HG03095 (cell line): Measurements from ENCODE around the gene TRIM47.

Experiments
- ATAC-seq: cut with Tn5 transposase; IDR thresholded peaks from one replicate; pipeline ENCODE4 v1.9.1; 2021; ENCODE audit warnings: moderate library complexity; ENCODE audit not compliant: unreplicated experiment

TRIM47 gene

DNA sequence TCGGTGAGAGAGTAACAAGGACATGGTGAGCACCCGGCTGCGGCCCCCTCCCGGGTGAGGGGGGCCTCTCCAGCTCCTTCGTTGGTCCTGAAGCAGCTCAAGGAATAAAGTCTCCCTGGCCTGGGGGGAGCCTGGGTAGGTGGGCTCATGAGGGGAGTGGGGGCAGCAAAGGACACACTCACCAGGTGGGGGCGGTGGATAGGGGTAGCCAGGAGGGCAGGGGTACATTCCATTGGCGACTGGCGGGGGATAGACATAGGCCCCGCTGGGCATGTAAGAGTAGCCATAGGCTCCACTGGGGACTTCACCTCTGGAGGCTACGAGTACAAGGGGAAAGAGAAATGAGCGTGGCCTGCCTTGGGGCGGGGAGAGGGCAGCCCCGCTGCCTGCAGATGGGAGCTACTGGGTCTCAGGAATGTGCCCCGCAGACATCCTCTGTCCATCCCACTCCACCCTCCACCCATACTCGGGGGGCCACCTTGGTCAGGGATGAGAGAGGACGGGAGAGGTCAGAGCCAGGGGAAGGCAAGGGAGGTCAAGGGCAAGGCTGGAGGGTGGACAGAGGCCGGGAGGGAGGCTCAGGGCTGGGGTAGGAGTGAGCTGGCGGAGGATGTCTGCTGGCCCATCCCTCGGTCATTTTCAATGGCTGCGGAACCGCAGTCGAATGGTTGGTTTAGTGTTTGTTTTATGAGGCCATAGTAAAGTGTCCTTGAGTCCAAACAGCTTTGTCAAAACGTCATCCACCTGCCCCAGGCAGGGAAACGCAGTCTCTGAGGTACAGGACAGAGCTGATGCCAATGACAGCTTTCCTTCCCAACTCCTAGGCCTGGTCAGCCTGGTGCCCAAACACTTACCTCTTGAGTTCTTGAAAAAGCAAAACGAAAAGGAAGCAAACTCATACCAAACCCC, 30.5 kb downstream of the TRIM47 start:
- no peak for ATAC-seq

DNA sequence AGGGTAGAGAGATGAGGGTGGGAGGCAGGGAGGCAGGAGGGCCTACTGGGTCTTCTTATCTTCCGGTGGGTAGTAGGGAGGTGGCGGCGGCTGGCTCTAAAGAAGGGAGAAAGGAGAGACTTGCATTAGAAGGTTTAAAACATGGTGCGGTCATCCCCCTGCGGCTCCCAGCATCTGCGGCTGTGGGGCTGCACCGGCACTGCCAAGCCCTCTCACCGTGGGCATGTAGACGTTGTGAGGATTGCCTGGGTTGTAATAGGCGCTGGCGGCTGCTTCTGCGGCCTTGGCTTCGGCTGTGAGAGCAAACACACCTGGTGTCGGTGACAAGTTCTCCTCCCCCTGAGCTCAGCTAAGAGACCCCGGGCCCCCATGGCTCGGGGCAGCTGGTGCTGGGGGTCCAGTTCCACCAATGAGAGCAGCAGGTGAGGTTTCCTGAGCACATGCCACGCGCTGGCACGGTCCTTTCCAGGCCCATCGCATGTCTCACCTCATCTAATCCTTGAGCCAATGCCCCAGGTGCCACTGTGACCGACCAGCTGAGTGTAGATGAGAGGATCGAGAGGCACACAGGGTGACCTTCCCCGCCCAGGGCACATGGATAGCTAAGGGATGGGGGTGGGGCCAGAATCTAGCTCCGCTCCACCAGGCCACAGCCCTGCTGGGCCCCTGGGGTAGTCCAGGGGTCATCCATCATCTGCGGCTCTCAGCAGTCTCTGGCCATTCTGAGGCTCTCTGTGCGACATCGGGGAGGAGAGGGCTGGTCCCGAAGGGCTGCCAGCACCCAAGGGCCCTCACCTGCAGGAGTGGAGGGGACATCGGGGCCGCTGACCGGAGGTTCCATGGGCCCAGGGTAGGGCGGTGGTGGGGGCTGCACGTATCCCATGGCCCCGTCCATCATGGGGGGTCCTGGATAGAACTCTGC, 31.4 kb downstream of the TRIM47 start:
- no peak for ATAC-seq

DNA sequence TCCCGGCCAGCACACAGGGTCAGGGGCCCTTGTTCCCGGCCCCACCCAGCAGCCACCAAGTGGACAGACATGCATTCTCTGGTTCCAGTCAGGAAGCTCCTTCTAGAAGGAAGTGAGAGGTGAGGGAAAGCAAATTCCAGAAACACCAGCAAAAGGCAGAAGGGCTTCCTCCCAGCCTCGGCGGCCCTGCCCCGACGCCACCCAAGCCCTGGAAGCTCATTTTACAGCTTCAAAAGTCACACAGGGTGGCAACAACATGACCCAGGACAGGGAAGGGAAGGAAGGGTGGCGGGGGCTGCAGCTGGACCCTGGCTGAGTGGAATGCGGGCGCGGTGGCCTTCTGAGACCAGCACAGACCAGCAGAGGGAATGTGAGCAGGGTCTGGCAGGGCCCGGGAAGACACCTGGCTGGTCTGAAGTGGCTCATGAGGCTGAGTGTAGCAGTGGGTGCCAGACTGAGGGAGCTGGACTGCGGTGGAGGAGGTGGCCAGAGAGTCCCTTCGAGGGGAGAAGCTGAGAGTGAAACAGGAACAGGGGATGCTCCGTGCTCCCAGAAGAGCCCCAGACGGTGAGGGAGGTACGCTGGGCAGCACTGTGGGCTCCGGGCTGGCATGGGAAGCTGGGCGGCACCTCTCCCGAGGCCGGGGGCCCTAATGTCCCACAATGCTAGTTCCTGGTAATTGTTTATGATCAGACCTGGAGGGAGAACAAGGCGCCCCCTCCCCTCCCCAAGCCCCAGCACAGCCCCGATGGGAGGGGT, 32.3 kb downstream of the TRIM47 start:
- no peak for ATAC-seq

DNA sequence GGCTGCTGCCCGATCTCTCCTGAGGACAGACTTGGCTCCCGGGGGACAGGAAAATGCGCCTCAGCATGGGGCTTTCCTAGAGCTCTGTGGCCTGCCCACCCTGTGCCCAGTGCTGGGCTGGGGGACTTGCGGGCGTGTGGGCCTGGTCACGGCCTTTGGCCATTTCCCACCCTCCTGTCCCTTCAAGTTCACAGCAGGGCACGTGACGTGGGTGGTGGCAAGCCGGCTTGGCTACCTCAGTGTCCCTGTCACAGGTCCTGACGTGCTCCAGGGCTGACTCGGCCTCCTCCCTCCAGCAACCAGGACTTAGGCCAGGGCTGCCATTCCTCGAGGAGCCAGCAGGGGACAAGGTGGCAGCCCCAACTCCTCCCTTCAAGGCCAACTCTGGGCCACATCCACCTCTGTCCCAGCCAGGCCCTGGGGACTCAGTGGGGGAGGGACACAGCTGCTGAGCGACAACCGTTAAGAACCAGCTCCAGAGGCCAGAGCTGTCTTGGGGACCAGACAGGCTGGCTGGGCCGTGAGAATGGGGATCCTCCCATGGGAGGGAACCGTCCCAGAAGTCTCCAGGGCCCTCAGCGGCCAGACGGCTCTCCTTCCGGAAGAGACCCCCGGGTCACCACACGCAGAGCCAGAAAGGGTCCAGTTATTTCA, 33.2 kb downstream of the TRIM47 start:
- peak; percentile 63 for ATAC-seq

DNA sequence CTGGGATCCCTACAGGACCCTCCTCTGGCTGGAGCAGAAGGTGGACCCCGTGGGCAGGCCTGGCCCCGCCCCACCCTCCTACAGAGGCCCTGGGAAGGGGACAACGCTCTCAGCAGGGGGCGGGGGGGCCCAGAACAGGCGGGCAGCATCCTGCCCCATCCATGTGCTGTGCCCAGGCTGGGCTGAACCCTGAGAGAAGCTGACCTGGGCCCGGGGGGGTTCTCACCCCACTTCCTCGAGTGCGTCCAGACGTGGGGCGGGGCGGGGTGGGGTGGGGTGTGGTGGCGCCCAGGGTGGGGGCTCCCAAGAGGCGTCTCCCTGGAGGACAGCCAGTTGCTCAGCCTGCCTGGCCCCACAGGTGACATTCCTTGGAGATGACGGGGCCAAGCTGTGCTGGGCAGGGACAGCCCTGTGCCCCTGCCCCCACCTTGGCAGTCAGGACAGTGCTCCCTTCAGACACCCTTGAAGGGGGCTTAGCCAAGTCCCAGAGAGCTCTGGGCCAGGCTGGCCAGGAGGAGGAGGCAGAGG, 33.8 kb downstream of the TRIM47 start:
- no peak for ATAC-seq

DNA sequence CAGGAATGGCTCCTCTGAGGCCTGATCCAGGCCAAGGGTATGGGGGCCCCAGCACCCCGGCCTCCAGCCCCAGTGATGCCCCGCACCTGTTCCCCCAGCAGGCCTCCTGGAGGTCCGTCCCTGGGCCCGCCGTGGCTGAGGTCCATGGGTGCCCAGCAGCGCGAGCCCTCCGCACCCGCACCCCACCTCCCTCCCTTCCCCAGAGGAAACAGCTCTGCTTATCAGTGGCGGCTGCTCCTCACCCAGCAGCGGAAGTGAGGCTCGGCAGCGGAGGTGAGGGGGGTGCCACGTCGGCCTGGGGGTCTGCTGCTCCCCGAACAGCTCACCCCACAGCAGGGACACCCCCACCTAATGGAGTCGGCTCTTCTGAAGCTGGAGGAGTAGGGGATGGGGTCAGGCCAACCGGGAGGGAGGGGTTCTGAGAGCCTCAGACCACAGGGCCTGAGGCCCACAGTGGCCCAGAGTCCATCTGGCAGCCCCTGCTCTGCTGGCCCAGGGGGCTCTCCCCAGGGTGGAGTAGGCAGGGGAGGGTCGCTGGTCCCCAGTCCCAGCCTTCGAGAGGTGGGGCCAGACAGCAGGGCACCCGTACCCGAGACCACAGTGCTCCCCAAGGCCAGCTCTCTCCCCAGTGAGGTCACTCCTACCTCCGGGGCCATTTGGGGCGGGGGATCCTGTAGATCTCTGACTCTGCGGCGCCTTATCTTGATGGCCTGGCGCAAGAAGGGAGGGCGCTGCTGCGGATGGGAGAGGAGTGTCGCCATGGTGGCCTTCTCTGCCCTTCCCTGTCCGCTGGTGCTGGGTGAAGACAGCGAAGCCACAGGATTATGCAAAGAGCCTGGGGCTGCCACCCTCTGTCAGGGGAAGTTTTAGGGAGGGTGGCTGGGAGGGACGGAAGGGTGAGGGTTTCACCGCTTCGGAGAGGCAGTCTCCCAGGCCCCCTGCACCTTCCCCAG, 34.5 kb downstream of the TRIM47 start, which contains the start of gene UNC13D:
Gene UNC13D (minus strand): TSS at position 828 of the 953 bp plus-strand sequence. CDS start 67 bp downstream, at position 761.
- no peak for ATAC-seq

DNA sequence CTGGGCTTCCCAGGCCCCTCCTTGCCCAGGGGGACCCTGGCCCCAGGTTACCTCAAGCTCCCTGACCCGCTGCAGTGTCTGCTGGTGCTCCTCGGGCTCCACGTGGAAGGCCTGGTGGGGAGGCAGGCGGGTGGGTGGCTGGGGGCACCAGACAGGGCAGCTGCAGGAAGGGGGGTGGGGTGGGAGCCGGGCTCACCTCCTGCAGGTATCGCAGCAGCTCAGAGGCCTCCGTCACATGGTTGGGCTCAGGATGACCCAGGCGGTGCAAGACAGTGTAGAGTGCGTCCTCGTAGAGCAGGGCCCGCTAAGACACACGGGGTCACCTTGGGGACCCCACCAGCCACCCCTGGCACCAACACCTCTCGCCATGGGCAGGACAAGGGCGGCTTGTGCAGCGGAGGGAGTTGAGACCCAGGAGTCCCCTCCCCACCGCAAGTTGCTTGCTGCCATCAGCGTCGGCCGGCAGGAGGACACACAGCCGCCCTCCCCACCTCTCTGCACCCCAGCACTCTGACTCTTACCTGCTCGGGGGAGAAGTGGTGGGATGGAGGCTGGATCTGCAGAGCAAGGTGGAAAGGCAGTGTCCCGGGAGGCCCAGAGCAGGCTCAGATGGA, 35.3 kb downstream of the TRIM47 start:
- ATAC-seq: no peak

DNA sequence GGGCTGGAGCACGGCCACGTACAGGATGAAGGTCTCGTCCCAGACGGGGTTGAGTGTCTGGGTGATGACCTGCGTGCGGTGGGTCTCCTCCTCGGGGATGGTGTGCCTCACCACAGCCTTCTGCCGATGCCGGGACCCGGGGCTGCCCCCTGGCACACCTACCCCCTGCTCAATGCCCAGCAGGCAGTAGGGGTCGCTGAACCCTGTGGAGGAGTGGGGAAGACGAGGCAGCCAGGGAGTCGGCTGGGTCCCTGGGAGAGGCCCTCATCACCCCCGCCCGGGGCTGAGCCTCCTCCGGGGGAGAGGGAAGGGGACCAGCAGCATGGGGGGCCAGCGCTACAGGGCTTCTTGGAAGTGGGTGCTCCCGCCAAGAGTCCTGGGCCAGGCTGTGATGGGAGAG, 36.0 kb downstream of the TRIM47 start:
- ATAC-seq: no peak

DNA sequence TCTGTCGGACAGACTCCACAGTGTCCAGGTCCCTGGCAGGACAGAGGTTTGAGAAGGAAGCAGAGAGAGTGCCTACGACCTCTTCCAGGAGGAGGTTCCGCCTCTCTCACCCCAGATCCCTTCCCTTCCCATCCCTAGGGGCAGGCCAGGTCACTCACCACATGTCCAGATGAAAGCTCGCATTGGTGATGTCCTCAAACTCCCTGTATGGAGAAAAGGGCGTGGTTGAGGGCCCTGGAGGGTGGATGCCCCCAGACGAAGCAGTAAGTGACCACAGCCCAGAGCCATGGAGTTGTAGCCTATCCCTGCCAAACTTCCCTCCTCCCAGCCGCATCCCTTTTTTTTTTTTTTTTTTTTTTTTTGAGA, 37.6 kb downstream of the TRIM47 start:
- no peak for ATAC-seq

DNA sequence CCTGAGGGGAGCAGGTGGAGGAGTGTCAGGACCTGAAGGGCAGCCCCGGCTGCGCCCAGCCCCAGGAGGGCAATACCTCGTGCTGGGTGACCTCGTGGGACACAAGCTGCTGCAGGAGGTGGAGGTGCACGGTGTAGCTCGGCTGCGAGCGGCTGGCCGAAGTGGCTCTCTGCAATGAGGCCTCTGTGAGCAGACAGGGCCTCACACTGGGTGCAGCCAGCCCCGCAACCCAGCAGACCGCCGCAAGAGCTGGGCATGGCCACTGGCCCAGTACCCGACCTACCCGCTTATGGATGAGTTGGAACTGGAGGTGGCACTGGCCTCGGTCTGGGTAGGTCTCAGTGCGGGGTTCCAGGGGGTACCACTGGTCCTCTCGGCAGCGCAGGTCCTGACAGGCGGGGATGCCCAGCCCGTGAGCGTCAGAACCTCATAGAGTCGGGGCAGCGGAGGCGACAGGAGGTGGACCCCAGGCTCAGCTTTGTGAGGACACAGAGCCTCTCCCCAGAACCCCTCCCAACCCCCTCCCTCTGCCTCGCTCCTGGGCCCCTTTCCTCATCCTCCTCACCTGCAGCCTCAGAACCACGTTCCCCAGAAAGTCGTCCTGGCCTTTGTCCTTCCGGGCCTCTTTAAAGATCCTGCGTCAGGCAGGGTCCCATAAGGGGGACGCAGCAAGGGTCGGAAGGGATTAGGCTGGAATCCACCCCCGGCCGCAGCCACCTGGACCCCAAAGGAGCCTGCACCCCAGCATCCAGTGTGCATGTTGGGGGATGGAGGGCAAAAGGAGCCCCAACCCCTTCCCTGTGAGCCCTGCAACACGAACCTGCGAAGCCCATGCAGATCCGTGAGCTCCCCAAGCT, 38.2 kb downstream of the TRIM47 start:
- ATAC-seq: no peak

DNA sequence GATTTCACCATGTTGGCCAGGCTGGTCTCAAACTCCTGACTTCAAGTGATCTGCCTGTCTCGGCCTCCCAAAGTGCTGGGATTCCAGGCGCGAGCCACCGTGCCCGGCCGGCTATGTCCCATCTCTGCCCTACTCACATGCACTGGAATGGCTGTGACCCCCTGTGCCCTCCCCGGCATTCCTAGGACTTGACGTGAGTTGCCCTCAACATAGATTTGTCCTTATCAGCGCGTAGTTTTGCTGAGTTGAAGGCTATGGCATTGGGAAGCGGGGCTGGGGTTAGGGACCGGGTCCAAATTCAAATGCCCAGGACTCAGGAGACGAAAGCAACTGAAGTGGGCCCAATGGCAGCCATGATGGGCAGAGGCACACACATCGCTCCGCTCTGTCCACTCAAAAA, 40.0 kb downstream of the TRIM47 start:
- ATAC-seq: no peak

DNA sequence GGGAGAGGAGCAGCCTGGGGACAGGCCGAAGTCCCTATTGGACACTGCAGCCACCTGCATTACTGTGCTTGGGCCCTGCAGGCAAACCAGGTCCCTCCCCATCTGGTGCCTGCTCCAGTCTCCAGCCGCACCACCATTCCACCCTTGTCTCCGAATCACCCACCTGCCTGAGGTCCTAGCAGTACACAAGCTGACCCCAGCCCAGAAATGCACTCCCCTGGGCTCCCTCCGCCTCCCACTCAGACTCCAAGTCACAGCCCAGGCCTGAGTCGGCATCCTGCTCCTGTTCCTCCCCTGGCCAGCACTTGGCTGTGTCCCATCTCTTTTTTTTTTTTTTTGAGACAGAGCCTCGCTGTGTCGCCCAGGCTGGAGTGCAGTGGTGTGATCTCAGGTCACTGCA, 40.5 kb downstream of the TRIM47 start:
- no peak for ATAC-seq

DNA sequence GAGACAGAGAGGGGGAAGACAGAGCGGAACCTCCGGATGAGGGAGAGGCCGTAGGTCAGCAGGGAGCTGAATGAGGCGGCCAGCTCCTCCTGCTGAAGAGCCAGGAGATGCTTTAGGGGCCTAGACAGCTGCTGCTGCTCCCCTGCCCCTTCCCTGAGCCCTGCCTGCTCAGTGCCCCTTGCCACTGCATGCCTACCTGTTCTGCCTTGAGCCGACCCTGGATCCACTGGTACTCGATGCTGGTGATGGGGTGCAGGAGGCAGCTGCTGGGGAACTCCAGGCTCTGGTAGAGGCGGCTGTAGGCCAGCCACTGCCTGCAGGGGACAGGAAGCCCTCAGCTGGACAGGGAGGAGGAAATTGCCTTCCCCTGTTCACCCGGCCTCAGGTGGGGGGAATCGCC, 41.8 kb downstream of the TRIM47 start:
- ATAC-seq: no peak

DNA sequence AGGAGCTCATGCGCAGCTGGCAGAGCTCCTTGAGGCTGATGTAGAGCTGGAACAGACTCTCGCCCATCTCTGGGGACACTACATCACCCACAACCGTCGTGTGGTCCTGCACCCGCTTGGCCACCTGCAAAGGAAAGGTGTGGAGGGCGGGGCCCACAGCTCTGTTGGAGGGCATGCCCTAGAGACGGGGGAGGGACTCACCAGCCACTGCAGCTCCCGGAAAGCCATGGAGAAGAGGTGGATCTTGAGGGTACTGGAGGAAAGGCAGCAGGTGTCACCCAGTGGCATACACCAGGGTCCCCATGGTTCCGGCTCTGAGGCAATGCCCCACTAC, 42.8 kb downstream of the TRIM47 start:
- ATAC-seq: no peak

DNA sequence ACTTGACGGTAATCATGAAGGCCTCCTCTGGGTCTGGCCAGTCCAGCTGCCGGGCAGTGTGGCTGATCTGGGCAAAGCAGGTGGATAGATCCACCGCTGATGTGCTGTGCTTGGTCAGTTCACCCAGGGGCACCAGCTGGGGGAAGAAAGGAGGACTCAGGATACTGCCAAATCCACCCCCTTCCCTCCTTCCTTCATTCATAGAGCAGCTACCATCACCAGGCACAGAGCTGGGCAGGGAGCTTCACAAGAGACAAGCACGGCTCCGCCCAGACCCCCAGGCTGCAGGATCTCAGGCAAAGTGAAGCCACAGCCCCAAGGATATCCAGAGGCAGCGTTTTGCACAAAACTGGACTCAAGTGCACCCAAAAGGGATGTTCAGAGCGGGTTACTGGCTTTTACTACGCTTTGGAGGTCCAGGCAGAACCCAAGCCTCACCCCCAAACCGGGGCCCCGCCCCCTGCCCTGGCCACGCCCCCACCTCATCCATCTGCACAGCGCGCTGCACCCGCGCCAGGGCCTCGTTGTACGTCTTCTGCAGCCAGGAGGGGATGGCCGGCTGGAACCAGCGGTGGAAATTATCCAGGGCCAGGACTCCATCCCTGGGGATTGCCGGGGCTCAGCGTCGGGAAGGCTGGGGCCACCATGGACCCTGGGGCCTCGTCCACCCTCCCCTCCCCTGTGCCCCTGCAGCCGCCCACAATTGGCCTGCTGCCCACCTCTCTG, 43.3 kb downstream of the TRIM47 start:
- ATAC-seq: no peak

DNA sequence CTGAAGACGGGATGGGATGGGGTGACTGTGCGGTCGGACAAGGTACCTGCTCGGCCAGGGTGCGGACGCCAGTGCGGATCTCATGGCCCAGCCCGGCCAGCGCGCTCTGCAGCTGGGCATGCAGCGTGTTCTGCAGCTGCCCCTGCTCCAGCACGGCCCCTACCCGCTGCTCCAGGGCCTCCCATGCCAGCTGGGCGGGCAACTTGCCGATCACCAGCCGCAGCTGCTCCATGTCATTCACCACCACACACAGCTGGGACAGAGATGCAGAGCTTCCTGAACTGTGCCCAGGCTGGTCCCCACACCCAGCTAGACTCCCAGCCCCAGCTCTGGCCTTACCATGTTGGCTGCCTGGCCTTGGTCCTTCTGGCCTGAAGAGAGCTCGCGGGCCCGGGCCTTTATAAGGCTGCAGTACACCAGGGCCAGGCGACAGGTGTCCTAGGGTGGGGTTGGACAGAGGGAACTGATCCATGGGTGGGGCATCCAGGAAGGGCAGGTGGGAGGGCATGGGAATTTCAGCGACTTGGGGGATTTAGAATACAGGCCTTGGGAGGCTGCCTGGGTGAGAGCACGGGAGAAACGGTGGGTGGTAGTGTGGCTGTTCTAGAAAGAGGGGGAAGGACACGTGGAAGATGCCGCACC, 44.0 kb downstream of the TRIM47 start:
- ATAC-seq: no peak
